ENCODE data around the gene ERFE. TPM values are rescaled to one million over a fixed set of nuclear protein-coding genes. Genes with fewer than 3 reads are reported as not detected.

ERFE gene
- total RNA-seq, 1 donor from 2014 or later = 1.3 TPM

GRCh38 chr2:238124488-238125126 lies 34.2 kb upstream of the ERFE start:
- H3K36me3 Mint-ChIP-seq (ENCODE audit: insufficient read depth) = no peaks in the 10 kb centered on the region
- DNase-seq (ENCODE audit: low spot score, unreplicated experiment) = no peak
- H3K27me3 Mint-ChIP-seq = no peaks in the 10 kb centered on the region
- TF ChIP-seq CTCF (IDR thresholded peaks at IDR 0.05; ENCODE audit: unreplicated experiment) = no peak
- no peaks in the 10 kb centered on the region for H3K9me3 Mint-ChIP-seq (ENCODE audit: low read depth)
- no peaks in the 10 kb centered on the region for H3K4me1 Mint-ChIP-seq (ENCODE audit: low read depth)
- H3K27ac Mint-ChIP-seq = no peak overlapping the region
- H3K4me3 Mint-ChIP-seq (ENCODE audit: low read depth) = no peak overlapping the region

- Mint-ChIP-seq H3K4me1 (ENCODE audit: low read depth) (no peaks in the 10 kb centered on the region), H3K27me3 (no peaks in the 10 kb centered on the region)
These were observed 33.5 kb upstream of the ERFE start for GRCh38 chr2:238125127-238125885.

GRCh38 chr2:238126338-238126737 lies 32.4 kb upstream of the ERFE start:
- Mint-ChIP-seq H3K27me3 (no peaks in the 10 kb centered on the region), H3K27ac (no peak overlapping the region), H3K4me1 (ENCODE audit: low read depth) (no peaks in the 10 kb centered on the region), H3K36me3 (ENCODE audit: insufficient read depth) (no peaks in the 10 kb centered on the region), H3K9me3 (ENCODE audit: low read depth) (no peaks in the 10 kb centered on the region), H3K4me3 (ENCODE audit: low read depth) (no peak overlapping the region)
- TF ChIP-seq CTCF (IDR thresholded peaks at IDR 0.05; ENCODE audit: unreplicated experiment) = no peak
- no peak for DNase-seq (ENCODE audit: low spot score, unreplicated experiment)

More at GRCh38 chr2:238125127-238125885, 33.5 kb upstream of the ERFE start:
- Mint-ChIP-seq H3K27ac (no peak overlapping the region), H3K9me3 (ENCODE audit: low read depth) (no peaks in the 10 kb centered on the region), H3K4me3 (ENCODE audit: low read depth) (no peak overlapping the region), H3K36me3 (ENCODE audit: insufficient read depth) (no peaks in the 10 kb centered on the region)
- TF ChIP-seq CTCF (IDR thresholded peaks at IDR 0.05; ENCODE audit: unreplicated experiment) = no peak
- DNase-seq (ENCODE audit: low spot score, unreplicated experiment) = no peak

- no peak for TF ChIP-seq CTCF (IDR thresholded peaks at IDR 0.05; ENCODE audit: unreplicated experiment)
- Mint-ChIP-seq H3K27ac (no peak overlapping the region), H3K36me3 (ENCODE audit: insufficient read depth) (no peaks in the 10 kb centered on the region), H3K4me1 (ENCODE audit: low read depth) (no peaks in the 10 kb centered on the region), H3K4me3 (ENCODE audit: low read depth) (no peak overlapping the region), H3K27me3 (no peaks in the 10 kb centered on the region), H3K9me3 (ENCODE audit: low read depth) (no peaks in the 10 kb centered on the region)
- DNase-seq (ENCODE audit: low spot score, unreplicated experiment) = no peak
These were observed 32.0 kb upstream of the ERFE start for GRCh38 chr2:238126775-238127164.

GRCh38 chr2:238127165-238128060 lies 31.4 kb upstream of the ERFE start:
- no peak overlapping the region for H3K27ac Mint-ChIP-seq
- no peak for DNase-seq (ENCODE audit: low spot score, unreplicated experiment)

More at GRCh38 chr2:238127165-238128060, 31.4 kb upstream of the ERFE start:
- Mint-ChIP-seq H3K4me1 (ENCODE audit: low read depth) (no peaks in the 10 kb centered on the region), H3K9me3 (ENCODE audit: low read depth) (no peaks in the 10 kb centered on the region), H3K36me3 (ENCODE audit: insufficient read depth) (no peaks in the 10 kb centered on the region), H3K27me3 (no peaks in the 10 kb centered on the region), H3K4me3 (ENCODE audit: low read depth) (no peak overlapping the region)
- no peak for TF ChIP-seq CTCF (IDR thresholded peaks at IDR 0.05; ENCODE audit: unreplicated experiment)
